ENCODE results near the gene CDS2.

- TF ChIP-seq SUPT20H (IDR thresholded peaks at IDR 0.05; ENCODE audit: borderline replicate concordance, control insufficient read depth, low read depth, low read length): no peak
- TF ChIP-seq PBX3 (IDR thresholded peaks at IDR 0.05; ENCODE audit: insufficient replicate concordance, low read depth, low read length): no peak
- no peak for TF ChIP-seq PRDM15 (CRISPR knock-in tag; IDR thresholded peaks at IDR 0.05)
- TF ChIP-seq POLR2A (IDR thresholded peaks at IDR 0.05; ENCODE audit: low read depth, low read length): no peak
- no peak for TF ChIP-seq ZZZ3 (IDR thresholded peaks at IDR 0.05; ENCODE audit: control insufficient read depth, insufficient read length, low read depth)
- TF ChIP-seq ZNF274 (IDR thresholded peaks at IDR 0.05; ENCODE audit: insufficient read depth, insufficient read length): no peak
- no peak for TF ChIP-seq E2F4 (IDR thresholded peaks at IDR 0.05; ENCODE audit: low read depth, low read length)
- TF ChIP-seq CTCF (IDR thresholded peaks at IDR 0.05 in 2 of 3, conservative IDR thresholded peaks at IDR 0.05 in 1 of 3; ENCODE audit: control insufficient read depth in 2 of 3, extremely low read depth in 1 of 3, insufficient read depth in 1 of 3, low read depth in 3 of 3, low read length in 3 of 3): no peak
- no peak for TF ChIP-seq SP1 (IDR thresholded peaks at IDR 0.05; ENCODE audit: low read depth, low read length)
- TF ChIP-seq RELA (IDR thresholded peaks at IDR 0.05; ENCODE audit: borderline replicate concordance, partially characterized antibody): no peak
- TF ChIP-seq RAD21 (IDR thresholded peaks at IDR 0.05; ENCODE audit: insufficient read depth, low read depth, low read length): no peak
- no peak for TF ChIP-seq EP300 (IDR thresholded peaks at IDR 0.05; ENCODE audit: borderline replicate concordance in 1 of 2, control insufficient read depth in 1 of 2, low read depth in 2 of 2, low read length in 2 of 2)
Observed at GRCh38 chr20:5092765-5093339, 34.0 kb upstream of the CDS2 start.

All from GM12878 (cell line).